Activated naive CD4-positive, alpha-beta T cell treated with anti-CD3 and anti-CD28 coated beads, Interleukin-2, amount 50 U/mL, for 24 hours (primary cell): ENCODE results near the gene CATSPER3.
"Not testable (repeated sequence)": the region's sequence is repeated elsewhere in the genome, so short reads cannot be mapped to it uniquely, and the experiment has no call there.

Source experiments
- H3K27ac Mint-ChIP-seq: one replicate; pipeline ENCODE4 v1.8.0; 2021; ENCODE audit warnings: mild to moderate bottlenecking, mixed read lengths
- H3K27me3 Mint-ChIP-seq: one replicate; pipeline ENCODE4 v1.8.0; 2021; ENCODE audit warnings: mixed read lengths
- H3K36me3 Mint-ChIP-seq: one replicate; pipeline ENCODE4 v1.8.0; 2021; ENCODE audit warnings: mixed read lengths
- H3K4me1 Mint-ChIP-seq: one replicate; pipeline ENCODE4 v1.8.0; 2021; ENCODE audit warnings: mixed read lengths
- H3K4me3 Mint-ChIP-seq: one replicate; pipeline ENCODE4 v1.8.0; 2021; ENCODE audit warnings: mild to moderate bottlenecking, mixed read lengths
- H3K9me3 Mint-ChIP-seq: one replicate; pipeline ENCODE4 v1.8.0; 2021; ENCODE audit warnings: mixed read lengths

The CATSPER3 gene

DNA sequence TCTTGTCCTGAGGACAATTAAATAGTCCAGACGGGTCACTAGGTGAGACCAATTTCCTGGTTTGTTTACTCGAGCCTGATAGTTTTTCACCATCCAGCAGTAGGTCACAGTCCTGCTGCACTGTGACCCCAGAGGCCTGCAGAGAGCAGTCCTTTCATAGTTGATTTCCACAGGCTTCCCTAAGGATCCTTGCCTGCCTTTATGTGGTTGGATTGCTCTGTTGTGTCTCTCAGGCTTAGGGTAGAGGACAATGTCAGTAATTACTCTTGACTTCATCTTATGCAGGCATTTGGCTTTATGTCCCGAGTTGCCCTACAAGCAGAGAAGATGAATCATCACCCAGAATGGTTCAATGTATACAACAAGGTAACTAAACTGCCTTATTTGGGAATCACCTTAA lies 9.0 kb upstream of the CATSPER3 start:
- Mint-ChIP-seq H3K4me1 (peaks cover 12% of the 10 kb centered on the region), H3K4me3 (no peak overlapping the region), H3K36me3 (peaks cover 7% of the 10 kb centered on the region), H3K27ac (no peak overlapping the region), H3K27me3 (no peaks in the 10 kb centered on the region), H3K9me3 (peaks cover 10% of the 10 kb centered on the region)

DNA sequence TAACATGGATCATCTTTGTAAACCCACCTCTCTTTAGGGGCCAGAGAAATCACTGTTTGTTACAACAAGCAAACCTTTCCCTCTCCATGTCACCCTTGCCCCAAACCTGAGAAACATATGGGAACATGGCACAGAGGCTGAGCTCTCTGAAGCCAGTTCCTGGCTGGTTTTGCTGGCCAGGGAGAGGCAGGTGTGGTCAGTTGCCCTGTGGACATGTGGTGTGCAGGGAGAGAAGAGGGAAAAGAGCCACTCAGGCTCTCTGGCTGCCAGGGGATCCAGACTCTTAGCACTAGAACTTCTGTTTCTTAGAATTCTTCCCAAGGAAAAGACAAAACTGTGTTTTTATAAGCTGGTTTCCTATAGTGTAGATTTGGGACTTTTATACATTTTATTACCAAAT lies 4.6 kb upstream of the CATSPER3 start:
- Mint-ChIP-seq H3K9me3 (no peaks in the 10 kb centered on the region), H3K27ac (no peak overlapping the region), H3K36me3 (peaks cover 10% of the 10 kb centered on the region)

DNA sequence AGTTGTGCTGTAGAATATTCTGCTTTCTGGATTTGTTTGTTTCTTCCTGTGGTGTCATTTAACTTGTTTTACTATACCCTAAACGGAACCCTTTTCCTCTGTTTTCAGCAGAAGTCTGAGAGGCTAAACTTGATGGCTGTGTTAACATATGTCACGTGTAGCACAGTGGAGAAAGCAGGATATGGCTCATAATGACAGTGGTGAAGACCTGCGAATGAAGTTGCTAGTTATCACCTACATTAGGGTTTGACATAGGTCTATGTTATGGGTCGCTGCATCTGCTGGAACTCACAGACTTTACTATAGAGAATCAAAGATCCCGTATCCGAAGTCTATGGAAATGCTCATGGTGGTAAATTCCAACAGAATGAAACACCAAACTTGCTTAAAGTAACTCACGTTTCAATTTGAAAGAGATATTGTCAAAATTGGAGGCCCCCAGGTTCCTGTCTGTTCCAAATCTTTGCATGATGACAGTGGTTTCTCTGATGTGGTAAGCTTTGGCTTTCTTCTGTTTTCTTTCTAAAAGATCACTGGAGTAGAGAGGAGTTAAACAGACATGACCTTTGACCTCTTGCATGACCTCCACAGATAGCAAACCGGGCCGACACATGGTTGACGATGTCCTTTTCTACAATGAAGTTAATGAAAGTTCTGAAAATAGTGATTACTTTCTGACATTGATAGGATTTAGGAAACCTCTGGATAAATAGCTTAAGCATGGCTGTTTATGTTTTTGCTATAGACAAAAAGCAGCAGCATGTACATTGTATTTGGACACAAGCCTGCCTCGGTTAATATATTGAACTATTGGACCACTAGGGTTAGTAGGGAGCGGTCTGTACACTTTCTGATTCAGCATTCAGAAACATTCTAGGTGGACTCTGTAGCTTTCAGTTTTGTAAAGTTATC lies 3.1 kb upstream of the CATSPER3 start:
- H3K9me3 Mint-ChIP-seq = no peaks in the 10 kb centered on the region
- peak overlapping the region; percentile 50 for H3K4me3 Mint-ChIP-seq
- H3K27ac Mint-ChIP-seq = peak overlapping the region; percentile 92

More for the DNA sequence above, 4.6 kb upstream of the CATSPER3 start:
- no peak overlapping the region for H3K4me3 Mint-ChIP-seq
- H3K4me1 Mint-ChIP-seq = peaks cover 36% of the 10 kb centered on the region
- no peaks in the 10 kb centered on the region for H3K27me3 Mint-ChIP-seq

DNA sequence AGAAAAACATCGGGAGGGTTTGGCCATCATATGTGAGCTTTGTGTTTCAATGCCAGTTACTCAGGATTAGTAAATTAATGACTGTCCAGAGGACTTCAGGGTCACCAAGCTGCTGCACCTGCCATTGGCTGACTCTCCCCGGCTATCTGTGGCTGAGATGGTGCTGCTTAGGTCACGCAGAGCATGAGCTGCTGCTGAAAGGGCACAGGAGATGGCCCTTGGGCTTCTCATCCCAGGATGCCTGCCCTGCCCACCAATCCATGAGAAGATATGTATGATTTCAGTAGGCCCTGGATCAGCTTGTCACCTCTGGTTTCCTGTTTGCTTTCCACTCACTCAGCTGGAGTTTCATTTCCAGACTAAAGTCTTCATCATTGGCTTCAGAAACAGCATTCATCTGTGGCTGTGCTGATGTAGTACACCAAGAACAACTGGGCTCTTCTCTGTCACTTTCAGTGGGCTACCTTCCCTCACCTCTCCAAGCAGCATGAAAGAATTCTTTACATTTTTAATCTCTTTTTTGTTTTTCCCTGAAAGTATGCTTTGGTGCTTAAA lies 2.4 kb upstream of the CATSPER3 start:
- peaks cover 12% of the 10 kb centered on the region for H3K36me3 Mint-ChIP-seq
- no peak overlapping the region for H3K4me3 Mint-ChIP-seq
- H3K27ac Mint-ChIP-seq = peak overlapping the region; percentile 8
- no peaks in the 10 kb centered on the region for H3K9me3 Mint-ChIP-seq
- peaks cover 33% of the 10 kb centered on the region for H3K4me1 Mint-ChIP-seq
- no peaks in the 10 kb centered on the region for H3K27me3 Mint-ChIP-seq

More for the DNA sequence above, 3.1 kb upstream of the CATSPER3 start:
- peaks cover 12% of the 10 kb centered on the region for H3K36me3 Mint-ChIP-seq
- H3K27me3 Mint-ChIP-seq = no peaks in the 10 kb centered on the region
- H3K4me1 Mint-ChIP-seq = peaks cover 33% of the 10 kb centered on the region

DNA sequence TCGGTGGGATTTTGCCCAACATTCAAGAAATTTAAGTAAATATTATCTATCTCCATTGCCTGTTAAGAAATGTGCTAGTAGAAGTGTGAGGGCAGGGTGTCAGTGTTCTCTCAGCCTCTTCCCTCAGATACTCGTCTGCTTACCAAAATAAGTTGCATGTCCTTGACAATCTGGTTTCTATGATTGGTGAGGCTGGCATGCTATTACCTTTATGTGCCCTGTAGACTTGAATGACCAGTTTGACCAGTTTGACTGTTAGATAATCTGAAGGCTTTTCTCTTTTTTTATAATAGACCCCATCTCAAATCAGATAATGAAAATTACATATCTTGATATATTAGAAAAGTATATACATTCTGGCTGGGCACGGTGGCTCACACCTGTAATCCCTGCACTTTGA lies 348 bp downstream of the CATSPER3 start:
- Mint-ChIP-seq H3K4me3 (no peak overlapping the region), H3K27ac (no peak overlapping the region), H3K9me3 (no peaks in the 10 kb centered on the region), H3K4me1 (peaks cover 30% of the 10 kb centered on the region), H3K27me3 (no peaks in the 10 kb centered on the region), H3K36me3 (peaks cover 14% of the 10 kb centered on the region)

DNA sequence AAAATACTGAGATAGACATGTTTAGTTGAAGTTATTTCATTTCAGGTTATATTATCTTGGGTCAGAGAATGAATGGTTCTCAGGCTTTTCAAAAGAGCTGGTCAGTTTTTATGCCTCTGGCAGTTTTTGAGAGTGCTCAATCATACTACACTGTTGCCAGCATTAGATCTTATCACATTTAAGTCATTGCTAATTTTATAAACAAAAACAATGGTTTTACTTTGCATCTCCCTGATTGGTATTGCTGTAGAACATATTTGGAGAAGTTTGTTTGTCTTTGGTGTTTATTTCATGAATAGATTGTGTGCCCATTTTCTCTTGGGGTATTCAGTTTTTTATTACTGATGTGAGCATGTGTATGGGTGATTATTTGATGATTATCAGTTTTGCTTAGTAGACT lies 1.5 kb downstream of the CATSPER3 start:
- no peak overlapping the region for H3K27ac Mint-ChIP-seq
- H3K36me3 Mint-ChIP-seq = peaks cover 15% of the 10 kb centered on the region
- no peak overlapping the region for H3K4me3 Mint-ChIP-seq
- no peaks in the 10 kb centered on the region for H3K27me3 Mint-ChIP-seq
- H3K9me3 Mint-ChIP-seq = no peaks in the 10 kb centered on the region
- peaks cover 22% of the 10 kb centered on the region for H3K4me1 Mint-ChIP-seq

DNA sequence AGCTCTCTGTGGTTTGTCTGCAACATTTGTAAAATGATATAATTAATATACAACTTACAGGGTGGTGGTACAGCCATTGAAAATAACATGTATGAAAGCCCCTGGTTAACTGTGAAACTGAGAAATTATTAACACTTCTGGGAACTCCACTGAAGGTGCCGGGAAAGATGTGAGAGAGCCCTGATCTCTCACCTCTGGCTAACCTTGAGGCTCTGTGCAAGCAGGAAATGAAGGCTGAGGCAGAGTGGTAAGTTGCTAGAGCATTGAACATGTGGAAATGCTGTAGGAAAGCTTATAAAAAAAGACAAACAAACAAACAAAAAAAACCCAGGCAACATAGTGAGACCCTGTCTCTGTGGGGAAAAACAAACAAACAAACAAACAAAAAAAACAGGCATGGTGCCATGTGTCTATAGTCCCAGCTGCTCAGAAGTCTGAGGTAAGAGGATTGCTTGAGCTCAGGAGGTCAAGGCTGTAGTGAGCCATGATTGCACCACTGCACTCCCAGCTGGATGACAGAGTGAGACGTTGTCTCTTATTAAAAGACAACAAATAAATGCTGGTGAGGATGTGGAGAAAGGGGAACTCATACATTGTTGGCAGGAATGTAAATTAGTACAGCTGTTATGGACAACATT lies 7.5 kb downstream of the CATSPER3 start:
- Mint-ChIP-seq H3K4me3 (no peak overlapping the region), H3K9me3 (peaks cover 7% of the 10 kb centered on the region), H3K27me3 (no peaks in the 10 kb centered on the region), H3K27ac (no peak overlapping the region), H3K36me3 (peaks cover 18% of the 10 kb centered on the region), H3K4me1 (no peaks in the 10 kb centered on the region)

DNA sequence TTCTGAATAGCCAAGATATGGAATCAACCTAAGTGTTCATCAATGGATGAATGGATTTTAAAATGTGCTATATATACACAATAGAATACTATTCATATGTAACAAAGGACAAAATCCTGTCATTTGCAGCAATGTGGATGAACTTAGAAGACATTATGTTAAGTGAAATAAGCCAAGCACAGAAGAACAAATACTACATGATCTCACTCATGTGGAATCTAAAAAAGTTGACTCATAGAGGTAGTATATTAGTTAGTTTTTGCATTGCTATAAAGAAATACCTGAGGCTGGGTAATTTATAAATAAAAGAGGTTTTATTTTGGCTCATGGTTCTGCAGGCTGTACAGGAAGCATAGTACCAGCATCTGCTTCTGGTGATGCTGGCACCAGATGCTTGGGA lies 8.1 kb downstream of the CATSPER3 start:
- H3K27me3 Mint-ChIP-seq = no peaks in the 10 kb centered on the region
- no peak overlapping the region for H3K4me3 Mint-ChIP-seq
- peaks cover 7% of the 10 kb centered on the region for H3K9me3 Mint-ChIP-seq
- H3K27ac Mint-ChIP-seq = no peak overlapping the region
- peaks cover 18% of the 10 kb centered on the region for H3K36me3 Mint-ChIP-seq
- no peaks in the 10 kb centered on the region for H3K4me1 Mint-ChIP-seq

DNA sequence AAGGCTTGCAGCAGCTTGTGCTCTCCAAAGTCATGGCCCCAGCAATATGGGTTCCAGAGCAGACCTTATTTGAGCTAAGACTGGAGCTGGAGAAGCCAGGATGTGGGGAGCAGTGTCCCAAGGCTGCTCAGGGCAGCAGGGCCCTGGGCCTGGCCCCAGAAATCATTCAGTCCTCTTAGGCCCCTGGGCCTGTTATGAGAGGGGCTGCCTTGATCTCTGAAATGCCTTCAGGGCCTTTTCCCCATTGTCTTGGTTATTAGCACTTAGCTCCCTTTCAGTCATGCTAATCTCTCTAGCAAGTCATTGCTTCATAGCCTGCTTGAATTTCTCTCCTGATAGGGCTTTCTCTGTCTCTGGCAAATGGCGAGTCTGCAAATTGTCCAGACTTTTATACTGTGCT lies 9.1 kb downstream of the CATSPER3 start:
- Mint-ChIP-seq H3K9me3 (peaks cover 7% of the 10 kb centered on the region), H3K4me3 (no peak overlapping the region), H3K4me1 (no peaks in the 10 kb centered on the region), H3K36me3 (peaks cover 19% of the 10 kb centered on the region), H3K27ac (no peak overlapping the region), H3K27me3 (no peaks in the 10 kb centered on the region)

DNA sequence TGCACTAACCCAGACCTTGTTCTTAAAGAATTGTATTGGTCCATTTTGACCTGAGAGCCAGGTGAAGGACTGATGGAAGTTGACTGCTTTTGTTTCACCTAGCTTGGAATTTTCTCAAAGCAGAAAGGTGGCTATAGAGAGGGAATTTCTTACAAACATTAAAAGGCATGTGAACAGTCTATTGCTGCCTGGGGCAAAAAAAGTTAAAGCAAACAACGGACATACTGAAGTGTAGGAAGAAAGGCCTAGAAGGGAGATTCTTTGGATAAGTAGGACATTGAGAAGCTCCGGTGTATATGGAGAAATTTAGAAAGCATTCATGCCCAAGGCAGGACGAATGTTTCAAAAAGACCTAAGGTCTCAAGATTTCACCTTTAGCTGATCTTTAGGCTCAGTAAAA lies 11.7 kb downstream of the CATSPER3 start:
- no peaks in the 10 kb centered on the region for H3K27me3 Mint-ChIP-seq
- peaks cover 7% of the 10 kb centered on the region for H3K9me3 Mint-ChIP-seq
- H3K4me1 Mint-ChIP-seq = no peaks in the 10 kb centered on the region
- H3K4me3 Mint-ChIP-seq = no peak overlapping the region
- peaks cover 25% of the 10 kb centered on the region for H3K36me3 Mint-ChIP-seq
- H3K27ac Mint-ChIP-seq = no peak overlapping the region

DNA sequence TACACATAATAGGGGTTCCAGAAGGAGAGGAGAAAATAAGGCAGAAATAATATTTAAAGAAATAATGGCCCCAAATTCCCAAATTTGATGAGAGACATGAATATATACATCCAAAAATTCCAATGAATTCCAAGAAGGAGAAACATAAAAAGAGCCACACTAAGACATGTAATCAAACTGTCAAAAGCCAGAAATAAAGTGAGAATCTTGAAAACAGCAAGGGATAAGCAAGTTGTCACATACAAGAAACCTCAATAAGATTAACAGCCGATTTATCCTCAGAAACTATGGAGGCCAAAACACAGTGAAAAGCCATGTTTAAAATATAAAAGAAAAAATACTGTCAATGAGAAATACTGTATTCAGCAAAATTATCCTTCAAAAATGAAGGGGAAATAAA lies 14.5 kb downstream of the CATSPER3 start:
- Mint-ChIP-seq H3K4me1 (no peaks in the 10 kb centered on the region), H3K4me3 (no peak overlapping the region), H3K9me3 (peaks cover 6% of the 10 kb centered on the region), H3K27me3 (no peaks in the 10 kb centered on the region), H3K27ac (no peak overlapping the region), H3K36me3 (peaks cover 15% of the 10 kb centered on the region)

DNA sequence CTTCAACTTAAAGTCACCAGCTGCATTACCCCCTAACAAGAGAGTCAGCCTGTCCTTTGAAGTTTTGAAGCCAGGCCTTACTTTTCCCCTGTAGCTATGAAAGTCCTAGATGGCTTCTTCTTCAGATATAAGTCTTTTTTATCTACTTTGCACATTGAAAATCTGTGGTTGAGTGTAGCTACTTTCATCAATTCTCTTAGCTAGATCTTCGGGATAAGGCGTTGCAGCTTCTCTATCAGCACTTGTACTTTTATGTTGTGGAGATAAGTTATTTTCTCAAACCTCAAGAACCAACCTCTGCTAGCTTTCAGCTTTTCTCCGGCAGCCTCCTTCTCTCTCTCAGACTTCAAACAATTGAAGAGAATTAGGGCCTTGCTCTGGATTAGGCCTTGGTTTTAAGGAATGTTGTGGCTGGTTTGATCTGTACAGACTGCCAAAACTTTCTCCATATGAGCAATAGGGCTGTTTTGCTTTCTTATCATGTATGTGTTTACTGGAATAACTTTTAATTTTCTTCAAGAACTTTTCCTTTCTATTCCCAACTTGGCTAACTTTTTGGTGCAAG lies 21.6 kb downstream of the CATSPER3 start:
- Mint-ChIP-seq H3K9me3 (no peaks in the 10 kb centered on the region), H3K4me3 (no peak overlapping the region), H3K4me1 (no peaks in the 10 kb centered on the region), H3K27me3 (no peaks in the 10 kb centered on the region), H3K36me3 (peaks cover 3% of the 10 kb centered on the region), H3K27ac (no peak overlapping the region)

DNA sequence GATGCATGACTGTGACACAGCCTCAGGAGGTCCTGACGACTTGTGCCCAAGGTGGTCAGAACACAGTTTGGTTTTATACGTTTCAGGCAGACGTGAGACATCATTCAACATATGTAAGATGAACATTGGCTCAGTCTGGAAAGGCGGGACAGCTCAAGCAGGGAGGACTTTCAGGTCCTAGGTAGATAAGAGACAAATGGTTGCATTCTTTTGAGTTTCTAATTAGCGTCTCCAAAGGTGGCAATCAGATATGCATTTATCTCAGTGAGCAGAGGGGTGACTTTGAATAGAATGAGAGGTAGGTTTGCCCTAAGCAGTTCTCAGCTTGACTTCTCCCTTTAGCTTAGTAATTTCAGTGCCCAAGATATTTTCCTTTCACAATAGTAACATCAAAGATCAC lies 22.5 kb downstream of the CATSPER3 start:
- not testable (repeated sequence) for H3K4me1 Mint-ChIP-seq, H3K36me3 Mint-ChIP-seq, H3K4me3 Mint-ChIP-seq, H3K27me3 Mint-ChIP-seq, H3K9me3 Mint-ChIP-seq, H3K27ac Mint-ChIP-seq

DNA sequence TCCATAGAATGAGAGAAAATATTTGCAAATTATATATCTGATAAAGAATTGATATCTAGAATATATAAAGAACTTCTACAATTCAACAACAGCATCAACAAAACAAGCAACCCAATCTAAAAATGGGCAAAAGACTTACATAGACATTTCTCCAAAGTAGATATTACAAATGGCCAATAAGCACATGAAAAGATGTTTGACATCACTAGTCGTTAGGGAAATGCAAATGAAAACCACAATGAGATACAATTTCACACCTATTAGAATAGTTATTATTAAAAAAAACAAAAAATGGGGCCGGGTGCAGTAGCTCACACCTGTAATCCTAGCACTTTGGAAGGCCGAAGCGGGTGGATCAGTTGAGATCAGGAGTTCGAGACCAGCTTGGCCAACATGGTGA lies 24.4 kb downstream of the CATSPER3 start:
- H3K4me3 Mint-ChIP-seq = no peak overlapping the region
- no peak overlapping the region for H3K27ac Mint-ChIP-seq
- no peaks in the 10 kb centered on the region for H3K4me1 Mint-ChIP-seq
- no peaks in the 10 kb centered on the region for H3K9me3 Mint-ChIP-seq
- H3K27me3 Mint-ChIP-seq = no peaks in the 10 kb centered on the region
- peaks cover 3% of the 10 kb centered on the region for H3K36me3 Mint-ChIP-seq

DNA sequence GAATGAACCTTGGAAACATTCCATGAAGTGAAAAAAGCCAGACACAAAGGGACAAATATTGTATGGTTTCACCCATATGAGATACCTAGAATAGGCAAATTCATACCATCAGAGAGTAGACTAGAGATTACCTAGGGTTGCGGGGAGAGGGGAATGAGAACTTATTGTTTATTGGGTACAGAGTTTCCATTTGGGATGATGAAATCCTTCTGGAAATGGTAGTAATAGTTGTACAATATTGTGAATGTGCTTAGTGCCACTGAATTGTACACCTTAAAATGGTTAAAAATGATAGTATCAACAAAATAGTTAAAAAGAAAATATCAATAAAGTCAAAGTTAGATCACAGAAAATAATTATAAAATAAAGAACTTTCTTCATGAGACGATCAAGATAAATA lies 25.5 kb downstream of the CATSPER3 start:
- Mint-ChIP-seq H3K4me3 (no peak overlapping the region), H3K9me3 (no peaks in the 10 kb centered on the region), H3K27me3 (no peaks in the 10 kb centered on the region), H3K4me1 (no peaks in the 10 kb centered on the region), H3K36me3 (peaks cover 3% of the 10 kb centered on the region), H3K27ac (no peak overlapping the region)
